ENCODE data around the gene SFRP2. TPM values are rescaled to one million over a fixed set of nuclear protein-coding genes. Genes with fewer than 3 reads are reported as not detected.

Gene SFRP2
- total RNA-seq, 1 donor from 2014 or later: 12.5 TPM

GRCh38 chr4:153798420-153798819 lies 9.5 kb upstream of the SFRP2 start:
- Histone ChIP-seq H3K9me3 (no peaks in the 10 kb centered on the region), H3K27me3 (peaks cover 16% of the 10 kb centered on the region), H3K36me3 (no peaks in the 10 kb centered on the region), H3K27ac (no peak overlapping the region), H3K4me1 (no peaks in the 10 kb centered on the region), H3K4me3 (no peak overlapping the region)
- no peak for DNase-seq
- no peak for TF ChIP-seq CTCF (IDR thresholded peaks at IDR 0.05)
- no peak for ATAC-seq
- intact Hi-C loops (cut with DNase I): no loop called here

- ATAC-seq: no peak
- H3K27ac ChIP-seq: no peak overlapping the region
- H3K4me1 ChIP-seq: peaks cover 23% of the 10 kb centered on the region
- H3K27me3 ChIP-seq: peaks cover 59% of the 10 kb centered on the region
- no peak overlapping the region for H3K4me3 ChIP-seq
- intact Hi-C loops (cut with DNase I): no loop called here
- no peaks in the 10 kb centered on the region for H3K9me3 ChIP-seq
- H3K36me3 ChIP-seq: no peaks in the 10 kb centered on the region
- DNase-seq: no peak
- no peak for TF ChIP-seq CTCF (IDR thresholded peaks at IDR 0.05)
Observed at GRCh38 chr4:153794006-153794405, 5.1 kb upstream of the SFRP2 start.

- Histone ChIP-seq H3K4me1 (peaks cover 30% of the 10 kb centered on the region), H3K9me3 (no peaks in the 10 kb centered on the region), H3K36me3 (no peaks in the 10 kb centered on the region), H3K27ac (no peak overlapping the region), H3K27me3 (peaks cover 71% of the 10 kb centered on the region), H3K4me3 (peak overlapping the region; percentile 19)
- intact Hi-C loops (cut with DNase I): no loop called here
- DNase-seq: no peak
- TF ChIP-seq CTCF (IDR thresholded peaks at IDR 0.05): no peak
- ATAC-seq: no peak
Observed at GRCh38 chr4:153792618-153793247, 3.9 kb upstream of the SFRP2 start.

- peak; percentile 21 for TF ChIP-seq CTCF (IDR thresholded peaks at IDR 0.05)
- Histone ChIP-seq H3K4me1 (peaks cover 30% of the 10 kb centered on the region), H3K36me3 (no peaks in the 10 kb centered on the region), H3K27ac (no peak overlapping the region), H3K9me3 (no peaks in the 10 kb centered on the region), H3K4me3 (peak overlapping the region; percentile 19), H3K27me3 (peaks cover 79% of the 10 kb centered on the region)
- DNase-seq (peak; percentile 76), ATAC-seq (peak; percentile 61)
- intact Hi-C loops (cut with DNase I): no loop called here
Observed at GRCh38 chr4:153791746-153792617, 3.1 kb upstream of the SFRP2 start.

- no peak overlapping the region for H3K27ac ChIP-seq
- H3K9me3 ChIP-seq: no peaks in the 10 kb centered on the region
- intact Hi-C loops (cut with DNase I): no loop called here
- TF ChIP-seq CTCF (IDR thresholded peaks at IDR 0.05): no peak
- peak; percentile 70 for DNase-seq
- peak; percentile 48 for ATAC-seq
- H3K27me3 ChIP-seq: peaks cover 79% of the 10 kb centered on the region
- peaks cover 30% of the 10 kb centered on the region for H3K4me1 ChIP-seq
- H3K36me3 ChIP-seq: no peaks in the 10 kb centered on the region
- peak overlapping the region; percentile 14 for H3K4me3 ChIP-seq
Observed at GRCh38 chr4:153790962-153791551, 2.2 kb upstream of the SFRP2 start.
